Activated T-helper 1 cell treated with Interleukin-2 at 50 U/mL for 16 hours (primary cell): Measurements from ENCODE around the gene BAZ2A.
A peak's percentile ranks its signal among the peaks of the same experiment; 100 is the strongest.
"Not testable (repeated sequence)": the region's sequence is repeated elsewhere in the genome, so short reads cannot be mapped to it uniquely, and the experiment has no call there.

Experiments
- DNase-seq: peaks from one replicate; pipeline ENCODE4 v3.0.0-alpha.2; 2020; ENCODE audit warnings: low read depth

BAZ2A gene

DNA sequence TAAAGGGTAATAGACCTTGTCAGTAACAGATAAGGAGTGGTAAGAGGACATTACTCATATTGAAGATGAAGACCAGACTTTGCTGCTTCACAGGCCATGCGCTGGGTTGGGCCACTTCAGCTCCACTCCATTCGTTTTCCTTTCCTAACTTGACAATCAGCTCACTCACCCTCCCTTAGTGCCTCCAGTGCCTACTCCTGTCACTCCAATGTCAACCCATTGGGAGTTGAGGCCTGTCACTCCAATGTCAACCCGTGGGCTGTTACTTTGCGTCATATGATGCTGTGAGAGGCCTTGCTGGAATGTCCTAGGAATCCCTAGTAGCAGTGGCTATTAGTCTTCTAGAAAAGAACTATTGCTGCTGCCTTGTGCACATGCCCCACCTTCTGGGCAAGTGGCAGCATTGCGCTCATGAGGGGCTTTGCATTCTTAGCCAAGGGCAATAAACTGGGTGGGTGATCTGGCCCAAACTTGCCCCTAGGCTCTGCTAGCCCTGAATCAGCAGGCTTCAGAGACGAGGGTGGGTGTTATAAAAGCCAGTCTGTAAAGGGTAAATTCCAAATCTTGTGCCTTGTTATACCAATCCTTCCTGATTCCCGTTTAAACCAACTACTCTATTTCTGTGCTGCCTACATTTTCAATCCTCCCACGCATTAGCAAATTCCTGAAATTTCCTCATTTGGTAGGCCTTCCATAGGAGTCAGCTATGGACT is 36.1 kb downstream of the BAZ2A start:
- peak; percentile 27 for DNase-seq

DNA sequence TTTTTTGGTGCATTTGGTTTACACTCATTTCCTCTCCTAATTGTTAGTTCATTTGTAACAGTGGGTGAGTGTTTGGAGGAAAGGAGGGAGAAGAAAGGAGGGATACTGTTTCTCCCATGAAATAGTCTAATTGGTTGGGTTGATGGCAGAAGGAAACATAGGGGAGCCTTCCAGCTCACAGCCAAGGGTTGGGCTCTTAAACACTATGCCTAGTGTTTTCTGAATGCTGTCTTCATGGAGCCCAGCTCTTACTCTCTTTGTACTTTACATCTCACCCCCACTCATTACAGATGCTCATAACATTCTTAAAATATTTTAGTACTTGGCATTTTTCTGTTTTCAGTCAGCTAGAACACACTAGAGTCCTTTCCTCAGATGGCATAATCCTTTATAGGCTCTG is 38.2 kb downstream of the BAZ2A start:
- no peak for DNase-seq

- DNase-seq, result no peak
These were observed 39.0 kb downstream of the BAZ2A start for GRCh38 chr12:56591126-56591525.

- DNase-seq, result no peak
These were observed 39.8 kb downstream of the BAZ2A start for GRCh38 chr12:56590237-56590830.

DNA sequence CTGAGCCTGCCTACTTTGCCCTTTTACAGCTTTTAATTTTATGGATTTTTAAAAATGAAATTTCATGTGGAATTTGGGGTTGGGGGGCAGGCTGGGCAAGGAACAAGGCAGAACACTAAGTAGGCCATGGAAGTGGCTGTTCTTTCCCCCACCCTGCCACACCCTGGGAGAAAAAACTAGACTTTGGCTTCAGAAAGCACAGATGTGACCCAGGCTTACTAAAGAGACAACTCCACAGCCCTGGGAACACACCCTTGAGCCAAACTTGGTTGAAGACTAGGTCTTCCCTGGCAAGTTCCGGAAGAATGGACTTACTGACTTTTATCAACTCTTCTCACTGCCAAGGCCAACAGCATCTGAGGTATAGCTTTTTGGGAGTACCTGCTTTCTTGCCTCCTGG is 40.3 kb downstream of the BAZ2A start:
- DNase-seq, result no peak

- DNase-seq, result no peak
These were observed 45.0 kb downstream of the BAZ2A start for GRCh38 chr12:56585098-56585497.

GRCh38 chr12:56581418-56582145 is 48.5 kb downstream of the BAZ2A start:
- no peak for DNase-seq

- DNase-seq, result no peak
These were observed 51.1 kb downstream of the BAZ2A start for GRCh38 chr12:56578983-56579546.

- DNase-seq, result not testable (repeated sequence)
These were observed 52.9 kb downstream of the BAZ2A start for GRCh38 chr12:56577248-56577647.

DNA sequence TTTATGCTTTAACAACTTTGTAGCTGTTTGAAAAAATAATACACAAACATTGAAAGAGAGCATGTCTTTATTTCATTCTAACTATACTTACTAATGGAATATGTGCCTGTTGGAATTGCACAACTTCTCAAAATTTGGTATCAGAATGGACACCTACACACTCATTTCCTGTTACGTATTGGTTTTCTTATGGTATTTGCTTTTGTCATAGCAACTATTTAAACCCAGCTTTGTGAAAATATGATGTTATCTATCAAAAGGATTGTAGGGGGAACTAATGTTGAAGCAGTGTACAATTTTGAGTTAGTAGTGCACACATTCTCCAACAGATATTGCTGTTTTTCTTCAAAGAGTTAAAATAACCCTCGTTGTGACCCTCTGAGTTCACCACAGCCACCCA is 55.9 kb downstream of the BAZ2A start:
- DNase-seq, result no peak

- no peak for DNase-seq
These were observed 57.8 kb downstream of the BAZ2A start for GRCh38 chr12:56572288-56572687.

DNA sequence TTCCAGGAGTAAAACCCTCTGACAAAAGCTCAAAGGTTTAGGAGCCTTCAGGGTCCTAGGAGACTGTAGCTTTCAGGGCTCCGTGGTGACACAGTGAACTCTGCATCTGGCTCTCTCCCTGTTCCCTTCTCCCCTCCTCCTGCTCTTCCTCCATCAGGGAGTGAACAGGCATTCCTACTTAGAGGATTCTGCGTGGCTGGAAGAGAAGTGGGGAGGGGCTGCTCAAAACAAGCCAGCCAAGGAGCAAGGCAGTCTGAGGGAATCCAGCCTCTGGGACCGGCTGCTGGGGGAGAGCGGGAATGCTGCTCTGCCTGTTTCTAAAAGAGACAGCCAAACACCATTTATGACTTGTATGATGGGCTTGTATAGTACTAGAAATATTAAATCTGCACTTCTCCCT is 59.0 kb downstream of the BAZ2A start:
- DNase-seq, result no peak

DNA sequence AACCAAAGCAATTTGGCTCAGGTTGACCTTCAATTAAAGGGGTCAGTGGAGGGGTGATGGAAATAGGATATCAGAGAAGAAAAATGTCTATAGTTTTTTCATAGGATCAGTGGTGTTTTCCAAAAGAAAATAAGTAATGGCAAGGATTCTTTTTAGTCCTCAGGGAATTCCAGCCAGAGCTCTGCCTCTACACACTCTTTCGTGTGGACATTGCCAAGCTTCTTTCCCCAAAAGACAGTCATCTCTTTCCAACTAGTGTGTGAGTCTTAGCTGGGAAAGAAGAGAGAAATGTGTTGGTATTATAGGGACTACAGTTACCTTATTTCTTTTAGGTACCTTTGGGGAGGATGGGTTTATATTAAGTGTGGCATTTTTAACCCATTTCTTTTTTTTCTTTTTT is 62.0 kb downstream of the BAZ2A start:
- DNase-seq, result no peak

DNA sequence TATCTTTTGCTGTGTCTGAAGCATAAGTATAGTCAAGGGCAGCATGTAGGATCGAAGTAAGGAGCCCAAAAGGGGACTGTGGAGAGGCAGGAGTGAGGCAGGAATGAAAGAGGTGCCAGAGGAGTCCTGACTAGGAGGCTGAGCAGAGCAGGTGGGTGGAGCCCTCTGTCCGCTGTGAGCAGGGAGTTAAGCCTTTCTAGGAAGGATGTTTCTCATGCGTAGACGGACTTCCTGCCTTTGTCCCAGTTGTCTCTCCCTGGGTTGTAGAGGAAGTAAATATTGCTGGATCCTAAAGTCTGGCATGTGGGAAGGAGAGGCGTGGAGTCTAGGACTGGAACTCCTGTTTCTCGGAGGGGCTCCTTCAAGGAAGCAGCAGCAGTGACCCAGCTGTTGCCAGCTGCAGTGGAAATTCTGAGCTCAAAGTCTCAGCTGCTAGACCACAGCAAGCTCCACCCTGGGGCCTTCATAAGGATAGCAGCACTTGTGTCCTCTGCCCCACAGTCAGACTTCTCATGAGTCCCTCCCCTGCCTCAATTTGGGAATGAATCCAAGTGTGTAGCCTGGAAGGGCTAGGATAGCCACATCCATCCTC is 64.5 kb downstream of the BAZ2A start:
- DNase-seq, result no peak

DNA sequence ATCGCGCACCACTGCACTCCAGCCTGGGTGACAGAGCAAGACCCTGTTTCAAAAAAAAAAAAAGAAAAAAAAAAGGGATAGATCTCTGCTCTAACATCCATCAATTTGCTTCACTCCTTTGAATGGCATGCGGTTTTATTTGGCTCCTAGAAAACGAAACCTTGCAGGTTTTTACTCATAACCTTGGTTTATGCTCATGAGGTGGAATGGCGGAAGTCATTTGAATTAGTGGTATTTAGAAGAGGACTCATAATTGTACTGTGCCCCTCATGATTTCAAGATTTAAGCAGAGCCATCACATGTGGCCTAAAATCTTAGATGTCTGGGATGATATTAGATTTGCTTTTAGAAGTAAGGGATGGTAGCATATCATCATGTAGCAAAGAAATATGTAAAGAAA is 79.1 kb downstream of the BAZ2A start:
- DNase-seq, result no peak

- DNase-seq, result no peak
These were observed 83.4 kb downstream of the BAZ2A start for GRCh38 chr12:56546680-56547079.
